Keratinocyte (primary cell): ENCODE measurements around the gene PLK1. TPM values are rescaled to one million over a fixed set of nuclear protein-coding genes. Genes with fewer than 3 reads are reported as not detected.

Source experiments
- DNase-seq: peaks from one replicate; pipeline ENCODE4 v3.0.0-alpha.2; 2011; ENCODE audit warnings: low read depth, missing footprints, low spot score
- FAIRE-seq: peaks from 2 replicates; lab custom pipeline; 2011; peaks lifted over from hg19 to GRCh38; lab: Jason Lieb, UNC
- H2AFZ ChIP-seq: 2 replicates; pipeline ENCODE4 v1.6.0; 2012; ENCODE audit warnings: low read length, control low read depth, inconsistent platforms; ENCODE audit not compliant: control insufficient read depth
- H3K27ac ChIP-seq: 2 replicates; pipeline ENCODE4 v1.5.1; 2011; ENCODE audit warnings: low read length; ENCODE audit not compliant: control insufficient read depth, insufficient read depth
- H3K27me3 ChIP-seq: 3 replicates; pipeline ENCODE4 v1.6.0; 2011; ENCODE audit warnings: low read length; ENCODE audit not compliant: control insufficient read depth, insufficient read depth; ENCODE audit errors: extremely low read depth
- H3K36me3 ChIP-seq, 2 experiments: 2 replicates in 1 of 2; 3 replicates in 1 of 2; pipeline ENCODE4 v1.5.1; 2011; ENCODE audit warnings: low read length in 2 of 2, mild to moderate bottlenecking in 1 of 2; ENCODE audit not compliant: control insufficient read depth in 2 of 2, insufficient read depth in 2 of 2; ENCODE audit errors: extremely low read depth in 1 of 2
- H3K4me1 ChIP-seq: 3 replicates; pipeline ENCODE4 v1.5.1; 2011; ENCODE audit warnings: low read length; ENCODE audit not compliant: control insufficient read depth, insufficient read depth; ENCODE audit errors: extremely low read depth
- H3K4me2 ChIP-seq: 3 replicates; pipeline ENCODE4 v1.6.0; 2011; ENCODE audit warnings: low read depth, low read length; ENCODE audit not compliant: control insufficient read depth, insufficient read depth; ENCODE audit errors: extremely low read depth
- H3K4me3 ChIP-seq, 3 experiments: fragments of 200-600 bp in 1 of 3; sonication (generic) in 1 of 3; 2 replicates in 2 of 3; 3 replicates in 1 of 3; pipeline ENCODE4 v1.5.1; 2011 to 2016; ENCODE audit warnings: low read length in 3 of 3, mild to moderate bottlenecking in 3 of 3, control low read depth in 2 of 3, inconsistent platforms in 1 of 3, low read depth in 1 of 3, mixed read lengths in 1 of 3, mixed run types in 1 of 3, moderate library complexity in 1 of 3; ENCODE audit not compliant: control insufficient read depth in 2 of 3, insufficient read depth in 2 of 3; ENCODE audit errors: extremely low read depth in 1 of 3
- H3K79me2 ChIP-seq: 2 replicates; pipeline ENCODE4 v1.6.0; 2012; ENCODE audit warnings: low read length; ENCODE audit not compliant: control insufficient read depth, insufficient read depth
- H3K9ac ChIP-seq: 3 replicates; pipeline ENCODE4 v1.6.0; 2011; ENCODE audit warnings: low read length; ENCODE audit not compliant: control insufficient read depth, insufficient read depth; ENCODE audit errors: extremely low read depth
- H3K9me1 ChIP-seq: 3 replicates; pipeline ENCODE4 v1.6.0; 2011; ENCODE audit warnings: low read length; ENCODE audit not compliant: control insufficient read depth, insufficient read depth; ENCODE audit errors: extremely low read depth
- H3K9me3 ChIP-seq: 2 replicates; pipeline ENCODE4 v1.5.1; 2012; ENCODE audit warnings: low read depth, low read length; ENCODE audit not compliant: control insufficient read depth
- H4K20me1 ChIP-seq: 3 replicates; pipeline ENCODE4 v1.6.0; 2011; ENCODE audit warnings: low read length; ENCODE audit not compliant: control insufficient read depth, insufficient read depth; ENCODE audit errors: extremely low read depth
- CTCF ChIP-seq, 3 experiments: IDR thresholded peaks in 1 of 3; conservative IDR thresholded peaks in 1 of 3; optimal IDR thresholded peaks in 1 of 3; 2 replicates in 2 of 3; 3 replicates in 1 of 3; pipeline versions ENCODE3 to v1.5.1; 2011; ENCODE audit warnings: low read length in 3 of 3, mild to moderate bottlenecking in 3 of 3, moderate library complexity in 2 of 3, control low read depth in 1 of 3, inconsistent platforms in 1 of 3; ENCODE audit not compliant: insufficient read depth in 2 of 3; ENCODE audit errors: extremely low read depth in 1 of 3
- EZH2 ChIP-seq: IDR thresholded peaks from one replicate; pipeline ENCODE4 v1.6.1; 2012; ENCODE audit warnings: inconsistent platforms, mild to moderate bottlenecking, low read length, moderate library complexity
- dilution Hi-C: fragments of 300-500 bp; cut with MboI; formaldehyde crosslinking; loops from one replicate; pipeline ENCODE4 v1.7.0; 2020; ENCODE audit warnings: low sequenced_read_pairs; ENCODE audit not compliant: extremely low pct_ligation_motif_present
- polyA plus RNA-seq, 5 experiments: library from polyadenylated mRNA; depleted of rRNA in 3 of 5; stranded (reverse) in 3 of 5; stranded (forward) in 1 of 5; unstranded in 1 of 5; fragments of >200 nt; gene quantifications; 1 replicate in 1 of 5; 2 replicates in 3 of 5; 3 replicates in 1 of 5; pipeline versions ENCODE4 v1.2.1 to v1.2.3, GENCODE V29; 2011 to 2012; ENCODE audit warnings: missing spikeins in 2 of 5, low read depth in 1 of 5, low replicate concordance in 1 of 5

PLK1 gene
- polyA plus RNA-seq, 1 donor (not counting 4 experiments of a cell fraction or from before 2014, with no cell fraction given): 21.2 TPM

- TF ChIP-seq CTCF (optimal IDR thresholded peaks at IDR 0.05 in 1 of 3, IDR thresholded peaks at IDR 0.05 in 1 of 3, conservative IDR thresholded peaks at IDR 0.05 in 1 of 3; ENCODE audit: extremely low read depth in 1 of 3, insufficient read depth in 2 of 3, low read length in 3 of 3) (no peak), EZH2 (no peak)
- no peaks in the 10 kb centered on the region for H3K9me3 ChIP-seq
- no peak overlapping the region for H3K4me2 ChIP-seq
- DNase-seq (no peak), FAIRE-seq (no peak)
- no peaks in the 10 kb centered on the region for H3K79me2 ChIP-seq
- H3K27me3 ChIP-seq: peaks cover 2% of the 10 kb centered on the region
- H3K4me3 ChIP-seq: no peak overlapping the region
- H3K36me3 ChIP-seq: peaks cover 0 to 2% of the 10 kb centered on the region in 2 experiments
- no peaks in the 10 kb centered on the region for H3K9me1 ChIP-seq
- H3K27ac ChIP-seq: no peak overlapping the region
- H4K20me1 ChIP-seq: no peaks in the 10 kb centered on the region
- H2AFZ ChIP-seq: no peak overlapping the region
- dilution Hi-C loops: no loop called here
- no peak overlapping the region for H3K9ac ChIP-seq
- peaks cover 6% of the 10 kb centered on the region for H3K4me1 ChIP-seq
These were observed 17.1 kb downstream of the PLK1 start for GRCh38 chr16:23695756-23696155.

GRCh38 chr16:23699100-23699499, 20.4 kb downstream of the PLK1 start:
- H3K9me3 ChIP-seq: no peaks in the 10 kb centered on the region
- H4K20me1 ChIP-seq: no peaks in the 10 kb centered on the region
- H2AFZ ChIP-seq: no peak overlapping the region
- peaks cover 6% of the 10 kb centered on the region for H3K4me1 ChIP-seq
- no peak for FAIRE-seq
- H3K27ac ChIP-seq: no peak overlapping the region
- H3K27me3 ChIP-seq: peaks cover 4% of the 10 kb centered on the region
- no peaks in the 10 kb centered on the region for H3K36me3 ChIP-seq
- TF ChIP-seq CTCF (optimal IDR thresholded peaks at IDR 0.05 in 1 of 3, IDR thresholded peaks at IDR 0.05 in 1 of 3, conservative IDR thresholded peaks at IDR 0.05 in 1 of 3; ENCODE audit: extremely low read depth in 1 of 3, insufficient read depth in 2 of 3, low read length in 3 of 3) (no peak), EZH2 (no peak)
- dilution Hi-C loops: no loop called here
- no peak overlapping the region for H3K4me3 ChIP-seq
- no peaks in the 10 kb centered on the region for H3K9me1 ChIP-seq
- no peak for DNase-seq
- no peaks in the 10 kb centered on the region for H3K79me2 ChIP-seq
- no peak overlapping the region for H3K4me2 ChIP-seq
- H3K9ac ChIP-seq: no peak overlapping the region
